HG02970 (cell line): Measurements from ENCODE around the gene RBBP6.
"Not testable (repeated sequence)": the region's sequence is repeated elsewhere in the genome, so short reads cannot be mapped to it uniquely, and the experiment has no call there.

ENCODE experiments used
- ATAC-seq: cut with Tn5 transposase; IDR thresholded peaks from one replicate; pipeline ENCODE4 v1.9.1; 2021; ENCODE audit warnings: mild to moderate bottlenecking, moderate library complexity, moderate number of reproducible peaks; ENCODE audit not compliant: unreplicated experiment, low FRiP score

RBBP6 gene

GRCh38 chr16:24539295-24539849 is at the start of gene RBBP6:
RBBP6 (plus strand) TSS chr16:24539566; CDS start chr16:24540627, 1,061 bp downstream.
- ATAC-seq = peak; percentile 89

- no peak for ATAC-seq
Measured at GRCh38 chr16:24490866-24491265, 48.5 kb upstream of the RBBP6 start.

- ATAC-seq = no peak
Measured at GRCh38 chr16:24491731-24492130, 47.6 kb upstream of the RBBP6 start.

GRCh38 chr16:24493821-24494220 is 45.5 kb upstream of the RBBP6 start:
- ATAC-seq = no peak

- not testable (repeated sequence) for ATAC-seq
Measured at GRCh38 chr16:24495207-24495606, 44.2 kb upstream of the RBBP6 start.

- ATAC-seq = no peak
Measured at GRCh38 chr16:24497440-24497839, 41.9 kb upstream of the RBBP6 start.

- no peak for ATAC-seq
Measured at GRCh38 chr16:24499193-24499814, 40.1 kb upstream of the RBBP6 start.

GRCh38 chr16:24504472-24505345 is 34.7 kb upstream of the RBBP6 start:
- ATAC-seq = no peak

- ATAC-seq = no peak
Measured at GRCh38 chr16:24505959-24506358, 33.4 kb upstream of the RBBP6 start.

GRCh38 chr16:24507959-24508480 is 31.3 kb upstream of the RBBP6 start:
- no peak for ATAC-seq

- no peak for ATAC-seq
Measured at GRCh38 chr16:24508614-24509013, 30.8 kb upstream of the RBBP6 start.

GRCh38 chr16:24509536-24509935 is 29.8 kb upstream of the RBBP6 start:
- no peak for ATAC-seq

GRCh38 chr16:24511174-24511573 is 28.2 kb upstream of the RBBP6 start:
- no peak for ATAC-seq

GRCh38 chr16:24511792-24512191 is 27.6 kb upstream of the RBBP6 start:
- no peak for ATAC-seq

GRCh38 chr16:24514096-24514495 is 25.3 kb upstream of the RBBP6 start:
- ATAC-seq = no peak

GRCh38 chr16:24515186-24515585 is 24.2 kb upstream of the RBBP6 start:
- ATAC-seq = no peak

- ATAC-seq = no peak
Measured at GRCh38 chr16:24516900-24517669, 22.3 kb upstream of the RBBP6 start.

- ATAC-seq = no peak
Measured at GRCh38 chr16:24518498-24518897, 20.9 kb upstream of the RBBP6 start.

- ATAC-seq = no peak
Measured at GRCh38 chr16:24520983-24521382, 18.4 kb upstream of the RBBP6 start.

- no peak for ATAC-seq
Measured at GRCh38 chr16:24522751-24523150, 16.6 kb upstream of the RBBP6 start.

- ATAC-seq = no peak
Measured at GRCh38 chr16:24523569-24523968, 15.8 kb upstream of the RBBP6 start.
